HepG2 (cell line): ENCODE results near the gene SIGLEC1. TPM values are rescaled to one million over a fixed set of nuclear protein-coding genes. Genes with fewer than 3 reads are reported as not detected.
A peak's percentile ranks its signal among the peaks of the same experiment; 100 is the strongest.

Experiments used
- ATAC-seq: fragments of 200-7000 bp; cut with Tn5 transposase; 3 replicates; pipeline ENCODE4 v1.9.1; 2020; ENCODE audit warnings: mild to moderate bottlenecking, moderate library complexity
- BruUV-seq: library from RNA; stranded (reverse); fragments of 400-500 nt; replicated peaks from 2 replicates; lab custom pipeline; 2021; lab: Mats Ljungman, UMichigan
- CTCF ChIA-PET: fragments of 300-600 bp; formaldehyde crosslinking; extraction: SDS; loops from one replicate; lab custom pipeline; 2021; ENCODE audit warnings: low total read pairs, inconsistent platforms, low intra/inter-chr PET ratio; lab: Yijun Ruan, JAX
- POLR2A ChIA-PET: fragments of 350-600 bp; sonication (Branson Sonifier 250); formaldehyde crosslinking; loops from one replicate; lab custom pipeline; 2020; ENCODE audit warnings: antibody characterized with exemption, inconsistent platforms; lab: Yijun Ruan, JAX
- DNase-seq: peaks from one replicate; pipeline ENCODE4 v3.0.0-alpha.2; 2015; ENCODE audit warnings: low spot score
- FAIRE-seq: peaks from 3 replicates; lab custom pipeline; 2011; peaks lifted over from hg19 to GRCh38; lab: Jason Lieb, UNC
- H2AFZ ChIP-seq: one replicate; pipeline ENCODE4 v1.6.1; 2011; ENCODE audit warnings: low read length, inconsistent platforms
- H3K27ac ChIP-seq: fragments of 300-600 bp; 3 replicates; pipeline ENCODE4 v1.8.0; 2011; ENCODE audit warnings: mixed run types, mild to moderate bottlenecking, mixed read lengths, low read length, inconsistent platforms; ENCODE audit not compliant: insufficient read depth; ENCODE audit errors: extremely low read length
- H3K27me3 ChIP-seq, 2 experiments: fragments of 200-600 bp in 1 of 2; 2 replicates in 1 of 2; 3 replicates in 1 of 2; pipeline versions ENCODE4 v1.6.0 to v1.8.0; 2011; ENCODE audit warnings: low read length in 2 of 2, mild to moderate bottlenecking in 2 of 2, moderate library complexity in 2 of 2, inconsistent platforms in 1 of 2; ENCODE audit not compliant: insufficient read depth in 2 of 2, control insufficient read depth in 1 of 2
- H3K36me3 ChIP-seq, 2 experiments: fragments of 200-600 bp in 1 of 2; replicated peaks in 1 of 2; 2 replicates in 1 of 2; 3 replicates in 1 of 2; pipeline versions ENCODE4 v1.5.1 to v1.8.0; 2011; ENCODE audit warnings: low read length in 2 of 2, inconsistent platforms in 1 of 2; ENCODE audit not compliant: insufficient read depth in 2 of 2, control insufficient read depth in 1 of 2
- H3K4me1 ChIP-seq: 2 replicates; pipeline ENCODE4 v1.5.1; 2012; ENCODE audit warnings: low read length, inconsistent platforms; ENCODE audit not compliant: insufficient read depth
- H3K4me2 ChIP-seq: 2 replicates; pipeline ENCODE4 v1.6.0; 2011; ENCODE audit warnings: low read depth, low read length, inconsistent platforms
- H3K4me3 ChIP-seq, 3 experiments: fragments of 200-600 bp in 1 of 3; sonication (generic), shearing (Covaris generic) in 1 of 3; replicated peaks in 1 of 3; 2 replicates each; pipeline ENCODE4 v1.5.1; 2011 to 2016; ENCODE audit warnings: low read length in 3 of 3, inconsistent platforms in 2 of 3, low read depth in 2 of 3, mild to moderate bottlenecking in 2 of 3, control low read depth in 1 of 3, mixed read lengths in 1 of 3; ENCODE audit not compliant: insufficient read depth in 1 of 3
- H3K79me2 ChIP-seq: one replicate; pipeline ENCODE4 v1.6.1; 2011; ENCODE audit warnings: low read length, inconsistent platforms; ENCODE audit not compliant: insufficient read depth
- H3K9ac ChIP-seq: 2 replicates; pipeline ENCODE4 v1.6.0; 2011; ENCODE audit warnings: mild to moderate bottlenecking, low read depth, low read length, inconsistent platforms; ENCODE audit not compliant: insufficient read depth
- H3K9me3 ChIP-seq: 2 replicates; pipeline ENCODE4 v1.5.1; 2012; ENCODE audit warnings: mild to moderate bottlenecking, low read length
- H4K20me1 ChIP-seq: 2 replicates; pipeline ENCODE4 v1.6.0; 2011; ENCODE audit warnings: inconsistent platforms, mild to moderate bottlenecking, low read length, moderate library complexity; ENCODE audit not compliant: insufficient read depth
- MLLT10 ChIP-seq: sonication (generic); formaldehyde crosslinking; IDR thresholded peaks from 2 replicates; pipeline ENCODE4 v1.4.0; 2020; ENCODE audit warnings: missing genetic modification reagents
- NFYC ChIP-seq: IDR thresholded peaks from 2 replicates; pipeline ENCODE4 v1.6.1; 2016; ENCODE audit warnings: missing genetic modification reagents, missing compliant biosample characterization
- PCBP1 ChIP-seq: fragments of 200-400 bp; formaldehyde crosslinking; IDR thresholded peaks from 2 replicates; pipeline ENCODE4 v1.6.1; 2017; ENCODE audit warnings: mild to moderate bottlenecking, low read depth, low read length, borderline replicate concordance
- PRDM10 ChIP-seq: sonication (generic); formaldehyde crosslinking; IDR thresholded peaks from 2 replicates; pipeline ENCODE4 v1.4.0; 2020; ENCODE audit warnings: low read depth, missing genetic modification reagents
- ZFP36L1 ChIP-seq: sonication (generic); formaldehyde crosslinking; IDR thresholded peaks from 2 replicates; pipeline ENCODE4 v1.8.0; 2022; ENCODE audit warnings: mild to moderate bottlenecking, missing genetic modification reagents, moderate library complexity
- ZFP91 ChIP-seq: sonication (generic); formaldehyde crosslinking; IDR thresholded peaks from 2 replicates; pipeline ENCODE4 v1.9.0; 2022; ENCODE audit warnings: missing genetic modification reagents, mild to moderate bottlenecking, borderline replicate concordance
- ZNF12 ChIP-seq: sonication (generic); formaldehyde crosslinking; IDR thresholded peaks from 2 replicates; pipeline ENCODE4 v1.5.0; 2020; ENCODE audit warnings: missing genetic modification reagents
- ZNF746 ChIP-seq: sonication (generic); formaldehyde crosslinking; IDR thresholded peaks from 2 replicates; pipeline ENCODE4 v1.8.0; 2022; ENCODE audit warnings: mild to moderate bottlenecking, missing genetic modification reagents
- ZNF776 ChIP-seq: sonication (generic); formaldehyde crosslinking; IDR thresholded peaks from 2 replicates; pipeline ENCODE4 v1.4.0; 2020; ENCODE audit warnings: mild to moderate bottlenecking, missing genetic modification reagents
- ZSCAN5A ChIP-seq: sonication (generic); formaldehyde crosslinking; IDR thresholded peaks from 2 replicates; pipeline ENCODE4 v1.8.0; 2022; ENCODE audit warnings: mild to moderate bottlenecking, missing genetic modification reagents, borderline replicate concordance
- WGBS: methylation state at CpG from one replicate; pipeline ENCODE4 v1.1.6; 2017; ENCODE audit warnings: low lambda C conversion rate; 5-methylcytosine and 5-hydroxymethylcytosine counted together
- in situ Hi-C: cut with HindIII; loops from 2 replicates; pipeline ENCODE4 v1.10.0; 2017; ENCODE audit warnings: low pct_unique_long_range_greater_than_20kb; ENCODE audit not compliant: extremely low pct_ligation_motif_present
- intact Hi-C: fragments of 100-400 bp; cut with micrococcal nuclease; formaldehyde crosslinking; loops from one replicate; pipeline ENCODE4 v1.10.0; 2022; ENCODE audit not compliant: unreplicated experiment
- polyA plus RNA-seq, 8 experiments: library from polyadenylated mRNA; depleted of rRNA in 3 of 8; stranded (reverse) in 7 of 8; unstranded in 1 of 8; fragments of >200 nt; fragmentation: Illumina TruSeq in 4 of 8; extraction: Trizol in 4 of 8; gene quantifications; 2 replicates each; pipeline versions ENCODE4 v1.2.1 to v1.2.3, GENCODE V29; 2011 to 2016; ENCODE audit warnings: low read depth in 4 of 8, missing spikeins in 1 of 8, mixed read lengths in 1 of 8; ENCODE audit not compliant: insufficient read depth in 1 of 8
- total RNA-seq, 5 experiments: library from RNA; depleted of rRNA; stranded (reverse); fragments of >200 nt; fragmentation: Illumina TruSeq; extraction: Trizol; gene quantifications; 2 replicates each; pipeline ENCODE4 v1.2.3, GENCODE V29; 2016; ENCODE audit warnings: low read depth in 1 of 5
- TF ChIP-seq, protein P1 (sequence below): sonication (generic); formaldehyde crosslinking; IDR thresholded peaks from 2 replicates; pipeline ENCODE4 v1.5.0; 2020; ENCODE audit warnings: mild to moderate bottlenecking, missing genetic modification reagents, moderate library complexity

The SIGLEC1 gene
- total and polyA plus RNA-seq, 2 of the 13 experiments (the other 11 are each of a cell fraction or from before 2014, with no cell fraction given): 0.01 TPM; not detected in 1

- no peak for TF ChIP-seq PRDM10 (CRISPR knock-in tag)
- TF ChIP-seq MLLT10 (CRISPR knock-in tag): no peak
- no peak for TF ChIP-seq ZNF746 (CRISPR knock-in tag)
- TF ChIP-seq ZNF12 (CRISPR knock-in tag): no peak
Measured at GRCh38 chr20:3663858-3664257, 48.5 kb downstream of the SIGLEC1 start (continued).

DNA sequence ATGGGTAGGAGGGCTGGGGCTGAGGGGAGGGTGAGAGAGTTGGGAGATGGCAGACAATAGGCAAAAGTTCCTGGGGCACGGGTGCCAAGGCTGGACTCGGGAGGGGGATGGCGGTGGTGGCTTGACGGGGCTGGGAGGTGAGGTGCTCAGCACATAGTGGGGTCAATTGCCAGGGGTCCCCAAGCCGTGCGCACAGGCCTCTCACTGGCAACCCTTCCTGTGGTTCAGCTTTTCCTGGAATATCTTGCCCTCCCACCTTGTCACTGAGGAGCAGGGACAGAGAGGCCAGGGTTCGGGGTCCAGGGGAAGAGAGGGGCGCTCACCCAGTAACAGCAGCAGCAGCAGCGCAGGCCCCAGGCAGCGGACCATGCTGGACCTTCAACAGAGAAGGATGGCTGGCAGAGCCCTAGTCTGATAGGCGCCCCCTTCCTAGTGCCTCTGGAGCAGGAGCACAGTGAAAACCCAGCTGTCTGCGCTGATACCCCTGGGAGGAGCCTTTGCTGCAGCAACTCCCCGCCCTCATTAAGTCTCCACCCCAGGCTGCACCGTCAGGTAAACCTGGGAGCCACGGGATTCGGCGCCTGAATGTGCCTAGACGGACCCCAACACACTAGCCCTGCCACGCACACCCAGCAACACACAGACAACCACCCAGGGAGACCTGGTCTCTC is 49.2 kb downstream of the SIGLEC1 start, which contains the start of gene GFRA4:
TSS of gene GFRA4 (minus strand) at position 369 of the 671 bp plus-strand sequence. CDS start at position 369, 0 bp downstream.
- Histone ChIP-seq H3K4me2 (no peak within 1 kb of the TSS), H2AFZ (no peak within 1 kb of the TSS), H3K79me2 (no peaks in the 10 kb centered on the region), H3K9me3 (no peaks in the 10 kb centered on the region), H3K27ac (no peak within 1 kb of the TSS), H3K4me3 (no peak within 1 kb of the TSS), H3K27me3 (peaks cover 8 to 34% of the 10 kb centered on the region in 2 experiments), H3K9ac (no peak within 1 kb of the TSS), H3K4me1 (peaks cover 21% of the 10 kb centered on the region), H3K36me3 (no peaks in the 10 kb centered on the region), H4K20me1 (no peaks in the 10 kb centered on the region)
- 42% methylated on average over 14 of the region's 19 CpGs for WGBS
- no peak for ATAC-seq
- in situ Hi-C loops (no loop called here), intact Hi-C loops (no loop called here)
- no peak for DNase-seq
- CTCF ChIA-PET: no interaction called here
- no TSS peak for BruUV-seq
- POLR2A ChIA-PET: no interaction called here
- FAIRE-seq: no peak
- TF ChIP-seq ZSCAN5A (CRISPR knock-in tag) (no peak), ZNF776 (CRISPR knock-in tag) (0 out of 2 replicates have a peak, but pooled peaks have one; percentile 64), NFYC (CRISPR knock-in tag) (no peak), PCBP1 (0 out of 2 replicates have a peak, but pooled peaks have one; percentile 48), ZFP36L1 (CRISPR knock-in tag) (no peak), ZFP91 (CRISPR knock-in tag) (no peak)
- TF ChIP-seq, protein P1, sequence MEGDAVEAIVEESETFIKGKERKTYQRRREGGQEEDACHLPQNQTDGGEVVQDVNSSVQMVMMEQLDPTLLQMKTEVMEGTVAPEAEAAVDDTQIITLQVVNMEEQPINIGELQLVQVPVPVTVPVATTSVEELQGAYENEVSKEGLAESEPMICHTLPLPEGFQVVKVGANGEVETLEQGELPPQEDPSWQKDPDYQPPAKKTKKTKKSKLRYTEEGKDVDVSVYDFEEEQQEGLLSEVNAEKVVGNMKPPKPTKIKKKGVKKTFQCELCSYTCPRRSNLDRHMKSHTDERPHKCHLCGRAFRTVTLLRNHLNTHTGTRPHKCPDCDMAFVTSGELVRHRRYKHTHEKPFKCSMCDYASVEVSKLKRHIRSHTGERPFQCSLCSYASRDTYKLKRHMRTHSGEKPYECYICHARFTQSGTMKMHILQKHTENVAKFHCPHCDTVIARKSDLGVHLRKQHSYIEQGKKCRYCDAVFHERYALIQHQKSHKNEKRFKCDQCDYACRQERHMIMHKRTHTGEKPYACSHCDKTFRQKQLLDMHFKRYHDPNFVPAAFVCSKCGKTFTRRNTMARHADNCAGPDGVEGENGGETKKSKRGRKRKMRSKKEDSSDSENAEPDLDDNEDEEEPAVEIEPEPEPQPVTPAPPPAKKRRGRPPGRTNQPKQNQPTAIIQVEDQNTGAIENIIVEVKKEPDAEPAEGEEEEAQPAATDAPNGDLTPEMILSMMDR (CRISPR knock-in tag): peak; percentile 14; the same call in 1 of the 2 replicates
